ENCODE results near the gene OR5K2.

OR5K2 gene

GRCh38 chr3:98525494-98525893, 28.0 kb downstream of the OR5K2 start:
- no peak for FAIRE-seq

GRCh38 chr3:98528474-98529346, 31.2 kb downstream of the OR5K2 start:
- no peak for FAIRE-seq

GRCh38 chr3:98529856-98530459, 32.5 kb downstream of the OR5K2 start:
- FAIRE-seq: no peak

- FAIRE-seq: no peak
Observed at GRCh38 chr3:98530676-98531075, 33.2 kb downstream of the OR5K2 start.

GRCh38 chr3:98531622-98532274, 34.3 kb downstream of the OR5K2 start, which contains the start of gene GPR15:
Gene GPR15 (plus strand): TSS chr3:98531978. CDS start chr3:98532034, 56 bp downstream.
- FAIRE-seq: no peak

GRCh38 chr3:98532275-98532637, 34.8 kb downstream of the OR5K2 start:
- FAIRE-seq: no peak

- FAIRE-seq: no peak
Observed at GRCh38 chr3:98532709-98533571, 35.5 kb downstream of the OR5K2 start.

- no peak for FAIRE-seq
Observed at GRCh38 chr3:98534168-98534567, 36.7 kb downstream of the OR5K2 start.

- FAIRE-seq: peak; percentile 68
Observed at GRCh38 chr3:98534734-98535133, 37.3 kb downstream of the OR5K2 start.

GRCh38 chr3:98536456-98537017, 39.1 kb downstream of the OR5K2 start:
- FAIRE-seq: no peak

- no peak for FAIRE-seq
Observed at GRCh38 chr3:98540346-98540745, 42.9 kb downstream of the OR5K2 start.

- FAIRE-seq: no peak
Observed at GRCh38 chr3:98541695-98542094, 44.2 kb downstream of the OR5K2 start.

- no peak for FAIRE-seq
Observed at GRCh38 chr3:98542623-98543022, 45.1 kb downstream of the OR5K2 start.

- FAIRE-seq: no peak
Observed at GRCh38 chr3:98545940-98546339, 48.5 kb downstream of the OR5K2 start.
